GM12801 (cell line): ENCODE results near the gene UQCRH.

Source experiments
- TF ChIP-seq, protein P1 (sequence below): IDR thresholded peaks from one replicate; pipeline ENCODE4 v1.5.1; 2011; ENCODE audit warnings: control low read depth; ENCODE audit not compliant: insufficient read length; ENCODE audit errors: extremely low read depth

The UQCRH gene

DNA sequence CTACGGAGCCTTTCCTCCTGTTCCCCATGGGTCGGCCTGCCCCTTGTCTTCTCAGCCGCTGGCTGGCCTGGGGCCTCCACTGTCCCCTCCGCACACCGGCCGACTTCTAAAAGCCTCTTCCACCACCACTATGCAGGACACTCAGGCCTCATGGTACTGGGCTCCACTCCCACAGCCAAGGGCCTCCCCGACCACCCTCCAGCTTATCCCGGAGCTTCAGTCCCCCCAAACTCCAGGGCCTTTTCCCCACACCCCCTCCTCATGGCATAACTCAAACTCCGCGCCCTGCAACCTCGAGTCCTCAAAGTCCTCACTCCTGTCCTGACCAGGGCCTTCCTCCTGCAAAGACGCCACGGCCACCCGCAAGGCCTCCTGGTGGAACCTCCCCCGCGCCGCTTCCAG lies 2.1 kb upstream of the UQCRH start:
- TF ChIP-seq, protein P1, sequence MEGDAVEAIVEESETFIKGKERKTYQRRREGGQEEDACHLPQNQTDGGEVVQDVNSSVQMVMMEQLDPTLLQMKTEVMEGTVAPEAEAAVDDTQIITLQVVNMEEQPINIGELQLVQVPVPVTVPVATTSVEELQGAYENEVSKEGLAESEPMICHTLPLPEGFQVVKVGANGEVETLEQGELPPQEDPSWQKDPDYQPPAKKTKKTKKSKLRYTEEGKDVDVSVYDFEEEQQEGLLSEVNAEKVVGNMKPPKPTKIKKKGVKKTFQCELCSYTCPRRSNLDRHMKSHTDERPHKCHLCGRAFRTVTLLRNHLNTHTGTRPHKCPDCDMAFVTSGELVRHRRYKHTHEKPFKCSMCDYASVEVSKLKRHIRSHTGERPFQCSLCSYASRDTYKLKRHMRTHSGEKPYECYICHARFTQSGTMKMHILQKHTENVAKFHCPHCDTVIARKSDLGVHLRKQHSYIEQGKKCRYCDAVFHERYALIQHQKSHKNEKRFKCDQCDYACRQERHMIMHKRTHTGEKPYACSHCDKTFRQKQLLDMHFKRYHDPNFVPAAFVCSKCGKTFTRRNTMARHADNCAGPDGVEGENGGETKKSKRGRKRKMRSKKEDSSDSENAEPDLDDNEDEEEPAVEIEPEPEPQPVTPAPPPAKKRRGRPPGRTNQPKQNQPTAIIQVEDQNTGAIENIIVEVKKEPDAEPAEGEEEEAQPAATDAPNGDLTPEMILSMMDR: no peak

DNA sequence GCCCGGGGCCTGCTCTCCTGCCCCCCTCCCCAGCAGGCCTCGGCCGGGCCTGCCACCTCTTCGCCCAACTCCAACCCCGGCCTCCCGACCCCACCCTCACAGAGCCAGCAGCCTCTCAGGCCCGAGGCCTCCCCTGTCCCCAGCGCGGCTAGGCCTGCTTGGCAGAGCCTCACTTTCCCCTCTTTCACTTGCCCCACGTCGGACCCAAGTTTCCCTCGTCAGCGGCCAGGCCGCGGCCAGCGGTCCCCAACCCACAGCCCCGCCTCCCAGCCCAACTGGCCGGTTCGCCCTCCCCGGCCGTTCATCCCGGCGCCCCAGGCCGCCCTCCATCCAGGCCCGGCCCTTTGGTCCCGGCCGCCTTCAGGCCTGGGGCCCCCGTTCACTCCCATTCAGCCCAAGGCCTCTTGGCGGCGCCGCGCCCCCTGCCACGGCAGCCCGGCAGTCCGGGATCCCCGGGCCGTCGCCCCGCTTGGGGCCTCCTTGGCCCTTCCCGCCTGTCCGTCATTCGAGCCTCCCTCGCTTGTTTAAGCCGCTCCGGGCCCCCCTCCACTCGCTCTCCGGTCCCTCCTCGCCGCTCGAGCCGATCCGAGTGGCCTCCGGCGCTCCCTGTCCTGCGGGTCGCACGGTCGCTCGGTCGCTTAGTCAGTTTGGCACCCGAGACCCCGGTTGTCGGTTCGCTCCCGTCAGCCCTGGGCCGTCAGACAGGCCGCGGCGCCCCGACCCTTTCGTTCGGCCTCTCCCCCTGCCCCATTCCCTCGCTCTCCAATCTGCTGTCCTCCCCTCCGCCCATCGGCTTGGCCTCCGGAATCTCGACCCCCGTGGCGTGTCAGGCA lies 1.5 kb upstream of the UQCRH start:
- TF ChIP-seq, protein P1: no peak

DNA sequence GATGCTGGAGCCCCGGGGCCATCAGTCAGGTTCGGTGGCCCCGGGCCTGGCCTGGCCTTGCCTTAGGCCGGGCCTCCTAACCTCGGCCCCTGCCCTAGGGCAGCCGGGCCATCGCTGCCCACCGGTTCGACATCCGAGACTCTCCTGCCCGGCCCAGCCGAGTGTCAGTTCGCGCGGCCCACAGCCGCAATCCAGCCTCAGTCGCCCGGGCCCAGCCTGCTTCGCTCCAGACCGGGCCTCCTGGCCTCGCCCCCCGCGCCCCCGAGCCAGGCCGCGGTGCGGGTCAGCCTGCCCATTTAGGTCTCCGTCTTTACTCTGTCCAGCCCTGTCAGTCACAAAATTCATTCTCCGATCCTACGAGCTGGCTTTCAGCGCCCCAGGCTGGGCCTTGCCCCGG lies 859 bp upstream of the UQCRH start:
- TF ChIP-seq, protein P1: no peak

DNA sequence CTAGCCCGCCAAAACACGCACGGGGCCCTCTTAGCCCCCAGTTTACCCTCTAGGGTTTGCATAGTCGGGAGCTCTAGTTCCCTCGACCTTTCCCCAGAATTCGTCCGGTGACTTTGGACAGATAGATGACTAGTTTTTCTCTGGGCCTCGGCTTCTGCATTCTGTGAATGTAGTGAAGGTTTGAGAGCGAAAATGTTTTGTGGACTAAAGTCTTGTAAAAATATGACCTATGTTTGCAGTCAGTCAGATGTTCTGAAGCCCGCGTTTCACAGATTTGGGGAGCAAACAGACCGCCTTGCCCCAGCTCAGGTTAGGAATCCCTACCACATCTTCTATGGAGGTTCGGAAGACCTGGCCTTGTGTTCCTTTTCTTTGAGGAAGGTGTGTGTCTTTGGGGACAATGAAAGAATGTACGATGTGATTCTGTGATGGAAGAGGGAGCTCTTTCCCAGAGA lies 401 bp downstream of the UQCRH start:
- TF ChIP-seq, protein P1: no peak

DNA sequence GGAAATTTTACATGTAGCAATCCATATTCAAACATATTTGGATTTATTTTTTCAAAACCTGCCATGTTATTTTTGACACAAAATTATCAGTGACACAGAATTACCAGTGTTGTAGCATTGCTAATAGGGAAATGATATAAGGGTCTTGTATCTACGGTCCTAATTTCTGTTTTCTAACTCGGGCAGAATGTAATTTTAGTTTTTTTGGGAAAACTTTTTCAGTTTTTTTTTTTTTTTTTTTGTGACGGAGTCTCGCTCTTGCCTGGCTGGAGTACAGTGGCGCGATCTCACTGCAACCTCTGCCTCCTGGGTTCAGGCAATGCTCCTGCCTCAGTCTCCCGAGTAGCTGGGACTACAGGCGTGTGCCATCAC lies 2.6 kb downstream of the UQCRH start:
- TF ChIP-seq, protein P1: no peak

DNA sequence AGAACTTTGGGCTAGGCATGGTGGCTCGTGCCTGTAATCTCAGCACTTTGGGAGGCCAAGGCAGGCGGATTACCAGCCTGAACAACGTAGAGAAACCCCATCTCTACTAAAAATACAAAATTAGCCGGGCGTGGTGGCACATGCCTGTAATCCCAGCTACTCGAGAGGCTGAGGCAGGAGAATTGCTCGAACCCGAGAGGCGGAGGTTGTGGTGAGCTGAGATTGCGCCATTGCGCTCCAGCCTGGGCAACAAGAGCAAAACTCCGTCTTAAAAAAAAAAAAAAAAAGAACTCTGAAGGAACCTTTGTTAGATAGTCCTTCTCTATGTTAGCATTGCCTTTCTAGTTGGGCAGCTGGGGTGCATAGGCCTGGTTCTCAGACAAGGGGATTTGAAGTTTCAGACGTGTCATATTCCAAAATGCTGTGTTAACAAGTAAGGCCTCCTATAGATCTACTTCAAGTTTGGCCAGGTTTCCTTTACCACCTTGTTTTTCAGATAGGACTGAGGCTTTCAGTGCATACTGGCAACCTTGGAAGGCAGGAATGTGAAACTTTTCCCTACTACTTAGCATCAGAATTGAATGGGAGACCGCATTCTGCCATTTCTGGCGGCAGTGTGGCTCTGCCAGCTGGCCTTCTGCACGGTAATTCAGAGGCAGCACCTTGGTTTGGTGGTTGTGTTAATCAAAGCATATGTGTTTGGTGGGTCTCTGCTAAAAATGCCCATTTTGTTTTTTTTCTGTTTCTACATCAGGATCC lies 6.1 kb downstream of the UQCRH start:
- TF ChIP-seq, protein P1: no peak

DNA sequence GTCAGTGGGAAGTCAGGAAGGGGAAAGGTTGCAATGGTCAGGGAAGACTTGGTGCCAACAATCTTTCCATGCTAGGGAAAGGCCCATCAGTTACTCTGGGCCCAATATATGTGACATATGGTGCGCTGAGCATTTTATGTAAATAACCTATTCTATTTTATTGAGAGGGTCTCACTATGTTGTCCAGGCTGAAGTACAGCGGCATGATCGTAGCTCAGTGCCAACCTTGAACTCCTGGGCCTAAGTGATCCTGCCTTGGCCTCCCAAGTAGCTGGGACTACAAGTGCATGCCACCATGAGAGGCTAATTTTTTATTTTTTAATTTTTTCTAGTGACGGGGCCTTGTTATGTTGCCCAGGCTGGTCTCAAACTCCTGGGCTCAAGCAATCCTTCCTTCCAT lies 6.8 kb downstream of the UQCRH start:
- TF ChIP-seq, protein P1: no peak
